Measurements from ENCODE around the gene ZMIZ1.

The ZMIZ1 gene

GRCh38 chr10:79308969-79309665, 240.4 kb downstream of the ZMIZ1 start:
- no peak for DNase-seq (ENCODE audit: low spot score)

- no peak for DNase-seq (ENCODE audit: low spot score)
These were observed 241.6 kb downstream of the ZMIZ1 start for GRCh38 chr10:79310200-79310865.

DNA sequence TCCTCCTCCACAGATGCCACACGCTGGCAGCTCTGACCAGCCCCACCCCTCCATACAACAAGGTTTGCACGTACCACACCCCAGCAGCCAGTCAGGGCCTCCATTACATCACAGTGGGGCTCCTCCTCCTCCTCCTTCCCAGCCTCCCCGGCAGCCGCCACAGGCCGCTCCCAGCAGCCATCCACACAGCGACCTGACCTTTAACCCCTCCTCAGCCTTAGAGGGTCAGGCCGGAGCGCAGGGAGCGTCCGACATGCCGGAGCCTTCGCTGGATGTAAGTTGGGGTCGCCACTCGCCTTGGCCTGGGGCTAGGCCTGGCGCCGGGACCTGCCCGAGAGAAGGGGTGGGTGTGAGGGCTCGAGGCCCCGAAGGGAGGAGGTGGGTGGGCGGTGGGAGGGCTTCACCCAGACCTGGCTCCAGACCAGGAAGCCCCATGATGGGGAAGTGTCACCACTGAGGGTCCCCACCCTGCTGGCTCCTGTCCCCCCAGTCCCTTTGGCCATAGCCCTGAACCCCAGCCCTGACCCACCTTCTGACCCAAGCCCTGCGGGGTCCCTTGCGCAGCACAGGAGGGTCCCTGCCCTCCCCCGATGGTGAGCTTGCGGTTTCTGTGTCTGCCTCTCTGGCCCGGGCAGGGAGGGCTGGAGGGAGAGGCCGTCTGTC, 242.3 kb downstream of the ZMIZ1 start:
- DNase-seq (ENCODE audit: low spot score) = no peak

DNA sequence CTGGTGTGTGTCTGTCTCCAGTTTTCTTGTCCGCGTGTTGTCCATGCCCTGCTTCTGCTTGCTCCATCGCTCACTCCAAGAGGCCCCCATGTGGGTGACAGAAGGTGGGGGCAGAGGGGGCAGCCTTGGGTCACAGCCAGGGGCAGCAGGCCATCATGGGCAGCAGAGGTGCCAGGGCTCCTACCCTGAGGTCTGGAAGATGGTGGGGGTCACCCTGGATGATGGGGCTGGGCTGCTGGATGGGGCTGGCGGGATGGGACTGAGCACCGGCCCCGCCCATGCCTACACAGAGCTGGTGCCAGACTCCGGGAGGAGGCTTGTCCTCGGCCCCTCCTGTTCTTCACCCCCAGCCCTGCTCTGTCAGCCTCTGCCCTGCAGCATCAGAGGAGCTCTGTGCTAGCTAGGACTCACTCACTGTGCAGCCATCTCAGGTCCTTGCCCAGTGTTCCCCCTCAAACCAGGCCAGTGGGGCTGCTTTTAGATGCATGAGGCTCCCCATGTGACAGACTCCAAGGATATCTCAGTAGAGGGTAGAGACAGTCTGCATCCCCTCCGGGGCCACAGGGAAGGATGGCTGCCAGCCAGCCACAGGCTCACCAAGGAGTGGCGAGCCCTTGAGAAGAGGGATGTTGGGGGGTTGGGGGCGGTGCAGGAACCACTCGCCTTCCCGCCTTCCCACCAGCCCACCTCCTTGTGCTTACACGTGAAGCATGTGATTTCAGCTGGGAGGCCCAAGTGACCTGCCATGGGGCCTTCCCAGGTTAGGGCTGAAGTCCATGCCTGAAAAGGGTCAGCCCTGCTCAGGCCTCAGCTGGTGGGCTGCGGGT, 243.0 kb downstream of the ZMIZ1 start:
- DNase-seq (ENCODE audit: low spot score) = no peak

DNA sequence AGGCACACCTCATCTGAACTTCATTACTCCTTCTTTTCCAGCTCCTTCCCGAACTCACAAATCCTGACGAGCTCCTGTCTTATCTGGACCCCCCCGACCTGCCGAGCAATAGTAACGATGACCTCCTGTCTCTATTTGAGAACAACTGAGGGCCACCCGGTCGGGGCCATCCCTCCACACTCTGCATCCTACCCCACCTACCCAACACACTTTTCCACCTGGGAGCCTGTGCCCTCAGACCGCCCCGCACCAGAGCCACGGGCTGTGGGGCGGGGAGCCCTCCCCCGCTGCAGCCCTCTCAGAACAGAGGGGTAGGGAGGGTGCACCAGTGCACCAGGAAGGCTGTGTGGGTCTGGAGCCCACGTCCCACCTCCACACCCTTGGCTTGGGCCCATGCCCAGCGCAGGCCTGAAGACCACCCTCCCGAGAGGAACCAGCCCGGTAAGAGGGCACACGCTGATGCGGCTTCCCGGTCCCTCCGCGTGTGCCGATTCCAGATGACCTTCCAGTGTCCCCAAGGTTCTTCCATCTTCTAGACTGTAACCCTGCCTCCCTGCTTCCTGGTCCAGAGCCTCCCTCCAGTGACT, 243.9 kb downstream of the ZMIZ1 start:
- no peak for DNase-seq (ENCODE audit: low spot score)

- DNase-seq (ENCODE audit: low spot score) = no peak
These were observed 244.6 kb downstream of the ZMIZ1 start for GRCh38 chr10:79313320-79313719.

DNA sequence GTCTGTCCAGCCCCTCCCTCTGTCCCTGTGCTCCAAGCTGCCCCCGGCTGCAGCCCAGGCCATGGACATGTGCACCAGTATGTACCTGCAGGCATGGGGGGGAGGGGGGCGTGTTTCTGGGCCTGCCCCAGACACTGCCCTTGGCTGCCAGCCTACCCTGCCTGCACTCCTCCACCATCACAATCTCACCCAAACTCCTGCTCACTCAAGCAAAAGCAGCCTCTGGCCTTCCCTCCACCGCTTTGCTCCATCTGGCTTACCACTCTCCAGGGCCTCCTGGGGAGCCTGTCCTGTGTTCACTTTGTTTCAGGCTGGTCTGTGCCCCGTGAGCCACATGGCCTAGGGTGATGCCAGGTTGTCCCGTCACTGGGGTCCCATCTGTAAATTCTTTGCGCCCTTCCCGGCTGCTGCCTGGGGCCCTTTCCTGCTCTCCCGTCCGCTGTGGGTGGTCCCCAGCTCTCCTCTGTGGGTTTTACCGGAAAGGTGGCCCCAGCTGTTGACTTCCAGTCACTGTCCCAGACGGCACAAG, 245.2 kb downstream of the ZMIZ1 start:
- DNase-seq (ENCODE audit: low spot score) = no peak

GRCh38 chr10:79314761-79315601, 246.2 kb downstream of the ZMIZ1 start:
- no peak for DNase-seq (ENCODE audit: low spot score)

- no peak for DNase-seq (ENCODE audit: low spot score)
These were observed 246.8 kb downstream of the ZMIZ1 start for GRCh38 chr10:79315602-79315920.

GRCh38 chr10:79316671-79317431, 248.1 kb downstream of the ZMIZ1 start:
- no peak for DNase-seq (ENCODE audit: low spot score)

- no peak for DNase-seq (ENCODE audit: low spot score)
These were observed 249.6 kb downstream of the ZMIZ1 start for GRCh38 chr10:79318369-79318768.

- no peak for DNase-seq (ENCODE audit: low spot score)
These were observed 250.5 kb downstream of the ZMIZ1 start for GRCh38 chr10:79319115-79319771.

DNA sequence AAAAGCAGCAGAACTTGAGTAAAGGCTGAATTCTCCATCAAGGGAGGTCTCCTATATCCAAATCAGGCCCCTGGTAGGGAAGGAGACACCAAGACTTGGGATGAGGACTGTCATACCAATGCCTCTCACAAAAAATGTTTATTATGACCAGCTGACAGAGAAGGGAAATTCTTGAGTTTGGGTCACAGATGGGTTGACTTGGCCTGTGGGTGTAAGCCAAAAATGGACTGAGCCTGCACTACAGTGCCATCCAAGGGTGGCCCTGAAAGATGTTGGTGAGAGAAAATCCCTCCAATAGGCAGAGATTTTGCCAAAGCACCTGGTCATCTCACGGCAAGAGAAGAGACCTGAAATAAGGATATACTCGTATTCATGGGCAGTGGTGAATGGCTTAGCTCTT, 251.6 kb downstream of the ZMIZ1 start:
- no peak for DNase-seq (ENCODE audit: low spot score)

DNA sequence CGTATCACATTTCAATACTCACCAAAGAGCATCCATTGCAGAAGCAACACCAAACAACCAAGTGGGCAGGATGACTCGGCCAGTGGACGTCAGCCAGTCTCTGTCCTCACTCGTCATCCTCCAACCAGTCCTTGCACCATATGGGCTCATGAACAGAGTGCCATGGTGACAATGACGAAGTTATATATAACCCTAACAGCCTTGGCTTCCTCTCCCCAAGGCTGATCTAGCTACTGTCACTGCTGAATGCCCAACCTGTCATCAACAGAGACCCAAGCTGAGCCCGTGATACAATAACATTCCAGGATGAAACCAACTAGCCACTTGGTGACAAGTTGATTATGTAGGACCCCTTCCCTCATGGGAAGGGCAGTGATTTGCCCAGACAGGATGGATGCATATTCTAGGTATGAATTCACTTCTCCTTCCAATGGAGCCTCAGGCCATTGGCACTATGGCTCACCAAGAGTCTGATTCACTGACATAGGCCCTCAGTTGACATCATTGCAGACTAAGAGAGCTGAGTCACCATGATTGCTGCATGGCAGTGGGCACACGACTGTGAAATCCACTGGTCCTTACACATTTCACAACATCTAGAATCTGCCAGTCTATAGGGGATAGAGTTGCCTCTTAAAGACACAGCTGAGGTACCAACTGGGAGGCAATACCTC, 252.2 kb downstream of the ZMIZ1 start:
- peak; percentile 20 for DNase-seq (ENCODE audit: low spot score)

DNA sequence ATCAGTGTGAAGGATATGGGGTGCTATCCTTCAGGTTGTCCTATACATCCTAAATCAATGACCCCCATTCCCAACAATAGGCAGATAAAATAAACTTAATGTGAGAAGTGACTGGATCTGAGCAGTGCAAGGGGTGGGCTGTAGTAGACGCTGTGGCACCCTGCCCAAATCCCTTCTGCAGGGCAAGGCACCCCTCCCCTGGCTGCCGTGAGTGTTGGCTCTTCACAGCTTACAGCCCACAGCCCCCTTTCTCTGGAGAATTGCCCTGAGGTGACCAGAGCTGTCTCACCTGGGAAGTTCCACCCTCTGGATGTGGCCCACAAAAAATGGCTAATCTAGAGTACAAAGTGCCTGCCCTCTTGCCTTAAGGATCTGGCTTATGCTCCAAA, 252.7 kb downstream of the ZMIZ1 start:
- DNase-seq (ENCODE audit: low spot score) = no peak

- DNase-seq (ENCODE audit: low spot score) = no peak
These were observed 253.2 kb downstream of the ZMIZ1 start for GRCh38 chr10:79321951-79322350.

DNA sequence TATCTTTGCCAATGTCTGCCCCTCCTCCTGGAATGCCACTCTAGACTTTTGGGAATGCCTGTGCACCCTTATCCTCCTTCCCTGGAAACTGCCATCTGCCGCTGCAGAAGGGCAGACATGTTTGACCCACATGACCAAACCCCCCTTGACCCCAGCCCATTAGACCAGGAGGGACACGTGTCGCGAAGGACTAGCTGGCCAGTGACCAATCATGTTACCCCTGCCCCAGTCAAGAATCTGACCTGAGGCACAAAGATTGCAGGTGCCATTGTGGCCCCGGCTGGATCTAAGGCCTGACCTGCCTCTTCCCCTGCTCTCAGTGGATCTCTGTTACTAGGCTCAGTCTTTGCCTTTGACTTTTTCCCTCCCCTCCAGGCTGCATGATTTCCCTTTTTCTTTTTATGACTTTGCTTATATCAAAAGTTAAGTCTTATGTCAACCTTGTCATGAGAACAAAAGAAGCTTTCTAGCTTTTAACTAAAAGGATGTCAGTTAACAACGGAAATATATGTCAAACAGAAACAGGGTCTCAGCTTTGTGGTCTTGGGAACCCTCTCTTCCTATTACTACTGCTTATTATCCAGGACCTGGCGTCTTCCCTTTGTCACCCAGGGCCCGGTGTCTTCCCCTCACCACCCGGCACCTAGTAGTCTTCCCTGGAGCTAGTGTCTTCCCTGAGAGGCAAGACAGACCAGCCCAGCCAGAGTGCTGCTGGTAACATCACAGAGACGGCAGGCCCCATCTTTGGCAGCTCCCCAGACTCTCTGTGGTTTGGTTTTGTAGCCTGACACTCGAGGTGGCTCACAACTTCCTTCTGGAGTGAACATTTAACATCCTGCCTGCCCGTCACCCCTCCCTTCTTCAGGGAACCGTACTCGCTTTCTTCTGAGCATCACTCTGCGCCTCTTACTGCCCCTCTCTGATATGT, 254.1 kb downstream of the ZMIZ1 start:
- DNase-seq (ENCODE audit: low spot score) = no peak

- no peak for DNase-seq (ENCODE audit: low spot score)
These were observed 254.8 kb downstream of the ZMIZ1 start for GRCh38 chr10:79323602-79324001.

Measured in COLO829 (cell line).